ENCODE results near the gene CAVIN1.
"Not testable (repeated sequence)": the region's sequence is repeated elsewhere in the genome, so short reads cannot be mapped to it uniquely, and the experiment has no call there.

GRCh38 chr17:42391439-42391838 is 31.6 kb downstream of the CAVIN1 start:
- TF ChIP-seq CTCF, EZH2, EZH2phosphoT487 (IDR thresholded peaks at IDR 0.05): not testable (repeated sequence)

Measured in neural progenitor cell (in vitro differentiated cells).